Neural progenitor cell (in vitro differentiated cells): Measurements from ENCODE around the gene LHX6. TPM values are rescaled to one million over a fixed set of nuclear protein-coding genes. Genes with fewer than 3 reads are reported as not detected.

Source experiments
- DNase-seq: peaks from one replicate; pipeline ENCODE4 v3.0.0-alpha.2; 2016; ENCODE audit warnings: low spot score
- H2AFZ ChIP-seq: fragments of 200-600 bp; sonication (generic); replicated peaks from 2 replicates; pipeline ENCODE4 v1.6.1; 2016; ENCODE audit warnings: antibody characterized with exemption
- H3F3A ChIP-seq: fragments of 200-600 bp; sonication (generic); 2 replicates; pipeline ENCODE4 v1.6.1; 2016; ENCODE audit warnings: antibody characterized with exemption, low read depth
- H3K27ac ChIP-seq: fragments of 200-600 bp; sonication (generic); 2 replicates; pipeline ENCODE4 v1.5.1; 2016; ENCODE audit warnings: mild to moderate bottlenecking
- H3K27me3 ChIP-seq: fragments of 200-600 bp; sonication (generic); 2 replicates; pipeline ENCODE4 v1.6.1; 2016; ENCODE audit warnings: mild to moderate bottlenecking, moderate library complexity
- H3K36me3 ChIP-seq: fragments of 200-600 bp; sonication (generic); 2 replicates; pipeline ENCODE4 v1.5.1; 2016
- H3K4me1 ChIP-seq: fragments of 200-600 bp; sonication (generic); 2 replicates; pipeline ENCODE4 v1.6.1; 2016; ENCODE audit warnings: mixed run types
- H3K4me2 ChIP-seq: fragments of 200-600 bp; sonication (generic); 2 replicates; pipeline ENCODE4 v1.6.1; 2016
- H3K4me3 ChIP-seq: fragments of 200-600 bp; sonication (generic); 2 replicates; pipeline ENCODE4 v1.5.1; 2016
- H3K79me2 ChIP-seq: fragments of 200-600 bp; sonication (generic); 2 replicates; pipeline ENCODE4 v1.6.1; 2016; ENCODE audit warnings: low read depth
- H3K9ac ChIP-seq: fragments of 200-600 bp; sonication (generic); 2 replicates; pipeline ENCODE4 v1.6.1; 2016
- H3K9me3 ChIP-seq: fragments of 200-600 bp; sonication (generic); 2 replicates; pipeline ENCODE4 v1.5.1; 2016; ENCODE audit warnings: low read depth
- H4K20me1 ChIP-seq: fragments of 200-600 bp; sonication (generic); 2 replicates; pipeline ENCODE4 v1.6.1; 2016; ENCODE audit warnings: low read depth
- H3K27ac Mint-ChIP-seq: 3 replicates; pipeline ENCODE4 v1.8.0; 2021; ENCODE audit warnings: mixed read lengths
- H3K27me3 Mint-ChIP-seq: 2 replicates; pipeline ENCODE4 v1.8.0; 2022; ENCODE audit warnings: low read depth, mild to moderate bottlenecking, inconsistent platforms, moderate library complexity, mixed read lengths; ENCODE audit not compliant: insufficient read depth
- H3K36me3 Mint-ChIP-seq: 3 replicates; pipeline ENCODE4 v1.8.0; 2021; ENCODE audit warnings: mixed read lengths
- H3K4me1 Mint-ChIP-seq: 3 replicates; pipeline ENCODE4 v1.8.0; 2021; ENCODE audit warnings: mixed read lengths
- H3K4me3 Mint-ChIP-seq: 3 replicates; pipeline ENCODE4 v1.8.0; 2021; ENCODE audit warnings: mild to moderate bottlenecking, moderate library complexity, mixed read lengths
- H3K9me3 Mint-ChIP-seq: 3 replicates; pipeline ENCODE4 v1.8.0; 2020; ENCODE audit warnings: mixed read lengths
- CTCF ChIP-seq: fragments of 200-600 bp; sonication (generic); IDR thresholded peaks from 2 replicates; pipeline ENCODE4 v1.5.1; 2017; ENCODE audit warnings: antibody characterized with exemption, mild to moderate bottlenecking
- EZH2 ChIP-seq: fragments of 200-600 bp; sonication (generic); IDR thresholded peaks from 2 replicates; pipeline ENCODE4 v1.6.1; 2017; ENCODE audit warnings: antibody characterized with exemption, mild to moderate bottlenecking, moderate library complexity
- EZH2phosphoT487 ChIP-seq: fragments of 200-600 bp; sonication (generic); IDR thresholded peaks from 2 replicates; pipeline ENCODE4 v1.6.1; 2017; ENCODE audit warnings: antibody characterized with exemption
- total RNA-seq: library from RNA; depleted of rRNA; stranded (reverse); fragments of >200 nt; gene quantifications from 2 replicates; pipeline ENCODE4 v1.2.3, GENCODE V29; 2015; ENCODE audit warnings: low replicate concordance

Gene LHX6
- total RNA-seq, 1 donor from 2014 or later: not detected

GRCh38 chr9:122195875-122196274 lies 32.9 kb downstream of the LHX6 start:
- no peak for DNase-seq
- Histone ChIP-seq H3K79me2 (no peaks in the 10 kb centered on the region), H3K4me1 (peaks cover 12% of the 10 kb centered on the region), H4K20me1 (no peaks in the 10 kb centered on the region), H3K9me3 (no peaks in the 10 kb centered on the region), H3K27ac (no peak overlapping the region), H3K36me3 (no peaks in the 10 kb centered on the region), H3K9ac (no peak overlapping the region), H2AFZ (no peak overlapping the region), H3F3A (no peaks in the 10 kb centered on the region), H3K4me3 (no peak overlapping the region), H3K4me2 (no peak overlapping the region), H3K27me3 (no peaks in the 10 kb centered on the region)
- TF ChIP-seq EZH2: no peak
- TF ChIP-seq CTCF: no peak
- no peak for TF ChIP-seq EZH2phosphoT487
- Mint-ChIP-seq H3K4me3 (no peak overlapping the region), H3K27me3 (peaks cover 9% of the 10 kb centered on the region), H3K9me3 (no peaks in the 10 kb centered on the region), H3K36me3 (no peaks in the 10 kb centered on the region), H3K4me1 (peaks cover 5% of the 10 kb centered on the region), H3K27ac (no peak overlapping the region)

- H3K9me3 Mint-ChIP-seq: no peaks in the 10 kb centered on the region
- H3K4me1 Mint-ChIP-seq: peaks cover 5% of the 10 kb centered on the region
- no peaks in the 10 kb centered on the region for H4K20me1 ChIP-seq
- no peaks in the 10 kb centered on the region for H3K27me3 ChIP-seq
- peaks cover 7% of the 10 kb centered on the region for H3K27me3 Mint-ChIP-seq
- no peaks in the 10 kb centered on the region for H3K36me3 ChIP-seq
- no peaks in the 10 kb centered on the region for H3F3A ChIP-seq
- no peak overlapping the region for H3K9ac ChIP-seq
- no peaks in the 10 kb centered on the region for H3K79me2 ChIP-seq
- H3K4me2 ChIP-seq: no peak overlapping the region
- H3K27ac ChIP-seq: no peak overlapping the region
- no peak overlapping the region for H3K4me3 Mint-ChIP-seq
- H3K4me3 ChIP-seq: no peak overlapping the region
- H3K9me3 ChIP-seq: no peaks in the 10 kb centered on the region
- H2AFZ ChIP-seq: no peak overlapping the region
- no peak for TF ChIP-seq CTCF
- no peak for TF ChIP-seq EZH2phosphoT487
- no peak for TF ChIP-seq EZH2
- no peak for DNase-seq
- no peaks in the 10 kb centered on the region for H3K36me3 Mint-ChIP-seq
- H3K27ac Mint-ChIP-seq: no peak overlapping the region
- peaks cover 12% of the 10 kb centered on the region for H3K4me1 ChIP-seq
Observed at GRCh38 chr9:122193651-122194050, 35.1 kb downstream of the LHX6 start.

GRCh38 chr9:122192914-122193525 lies 35.7 kb downstream of the LHX6 start:
- no peak overlapping the region for H2AFZ ChIP-seq
- no peaks in the 10 kb centered on the region for H3K27me3 ChIP-seq
- H3K36me3 Mint-ChIP-seq: no peaks in the 10 kb centered on the region
- no peak overlapping the region for H3K4me3 ChIP-seq
- peaks cover 5% of the 10 kb centered on the region for H3K4me1 Mint-ChIP-seq
- TF ChIP-seq EZH2phosphoT487 (no peak), EZH2 (no peak), CTCF (no peak)
- H3K9me3 Mint-ChIP-seq: no peaks in the 10 kb centered on the region
- no peak overlapping the region for H3K27ac ChIP-seq
- peak overlapping the region; percentile 87 for H3K27ac Mint-ChIP-seq
- H3K36me3 ChIP-seq: no peaks in the 10 kb centered on the region
- H3K9ac ChIP-seq: no peak overlapping the region
- no peaks in the 10 kb centered on the region for H3K79me2 ChIP-seq
- no peaks in the 10 kb centered on the region for H3F3A ChIP-seq
- no peaks in the 10 kb centered on the region for H3K9me3 ChIP-seq
- peaks cover 5% of the 10 kb centered on the region for H3K27me3 Mint-ChIP-seq
- DNase-seq: no peak
- H3K4me1 ChIP-seq: peaks cover 9% of the 10 kb centered on the region
- no peak overlapping the region for H3K4me3 Mint-ChIP-seq
- H4K20me1 ChIP-seq: no peaks in the 10 kb centered on the region
- no peak overlapping the region for H3K4me2 ChIP-seq
